GM12878 (cell line): ENCODE results near the gene SLC37A1.

Source experiments
- CTCF ChIP-seq, 3 experiments: IDR thresholded peaks in 2 of 3; conservative IDR thresholded peaks in 1 of 3; 2 replicates each; pipeline ENCODE4 v1.5.1; 2011; ENCODE audit warnings: low read depth in 3 of 3, low read length in 3 of 3, mild to moderate bottlenecking in 3 of 3, control low read depth in 2 of 3, moderate library complexity in 2 of 3, inconsistent platforms in 1 of 3, mixed read lengths in 1 of 3; ENCODE audit not compliant: control insufficient read depth in 2 of 3, insufficient read depth in 1 of 3; ENCODE audit errors: extremely low read depth in 1 of 3
- EP300 ChIP-seq, 2 experiments: fragments of 150-350 bp in 1 of 2; IDR thresholded peaks; 2 replicates each; pipeline ENCODE4 v1.6.1; 2011 to 2012; ENCODE audit warnings: low read depth in 2 of 2, low read length in 2 of 2, borderline replicate concordance in 1 of 2, improper control_type of control experiment in 1 of 2, inconsistent platforms in 1 of 2; ENCODE audit not compliant: control insufficient read depth in 1 of 2
- IRF3 ChIP-seq: fragments of 450-650 bp; IDR thresholded peaks from 2 replicates; pipeline ENCODE4 v1.6.1; 2014; ENCODE audit warnings: mild to moderate bottlenecking
- LARP7 ChIP-seq: fragments of 450-650 bp; IDR thresholded peaks from 2 replicates; pipeline ENCODE4 v1.6.1; 2017; ENCODE audit warnings: mild to moderate bottlenecking
- NFYB ChIP-seq: IDR thresholded peaks from 2 replicates; pipeline ENCODE4 v1.6.1; 2011; ENCODE audit warnings: low read depth, mild to moderate bottlenecking, low read length, improper control_type of control experiment, moderate library complexity; ENCODE audit not compliant: insufficient read depth
- PAX8 ChIP-seq: fragments of 450-650 bp; IDR thresholded peaks from 2 replicates; pipeline ENCODE4 v1.6.1; 2017; ENCODE audit warnings: mild to moderate bottlenecking, moderate library complexity
- POLR2AphosphoS5 ChIP-seq: IDR thresholded peaks from 2 replicates; pipeline ENCODE4 v1.6.1; 2011; ENCODE audit warnings: mild to moderate bottlenecking, low read length, inconsistent platforms
- RAD51 ChIP-seq: fragments of 450-650 bp; IDR thresholded peaks from 2 replicates; pipeline ENCODE4 v1.6.1; 2016; ENCODE audit warnings: moderate library complexity, mild to moderate bottlenecking, inconsistent platforms
- SMC3 ChIP-seq: IDR thresholded peaks from 2 replicates; pipeline ENCODE4 v1.6.1; 2011; ENCODE audit warnings: low read length, improper control_type of control experiment, borderline replicate concordance
- STAT1 ChIP-seq: fragments of 450-650 bp; conservative IDR thresholded peaks from 2 replicates; pipeline ENCODE4 v1.6.1; 2014; ENCODE audit warnings: antibody characterized with exemption, mild to moderate bottlenecking
- TAF1 ChIP-seq: IDR thresholded peaks from 2 replicates; pipeline ENCODE4 v1.6.1; 2011; ENCODE audit warnings: mild to moderate bottlenecking, low read depth, low read length, borderline replicate concordance

DNA sequence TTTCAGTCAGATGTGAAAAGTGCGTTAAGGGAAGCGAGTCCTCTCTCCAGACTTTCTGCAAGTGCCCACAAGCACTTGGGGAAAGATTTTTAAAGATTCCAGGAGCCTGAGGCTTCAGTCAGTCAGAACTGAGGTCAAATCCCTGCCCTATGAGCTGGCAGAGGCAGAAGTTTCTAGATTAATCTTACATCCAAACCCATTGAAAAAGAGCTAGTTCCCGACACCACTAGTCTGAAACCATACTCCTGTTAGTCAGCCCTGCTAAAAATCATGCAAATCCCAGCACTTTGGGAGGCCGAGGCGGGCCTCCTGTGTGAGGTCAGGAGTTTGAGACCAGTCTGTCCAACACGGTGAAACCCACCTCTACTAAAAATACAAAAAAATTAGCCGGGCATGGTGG, 38.6 kb upstream of the SLC37A1 start:
- no peak for TF ChIP-seq CTCF (IDR thresholded peaks at IDR 0.05 in 2 of 3, conservative IDR thresholded peaks at IDR 0.05 in 1 of 3; ENCODE audit: control insufficient read depth in 2 of 3, extremely low read depth in 1 of 3, insufficient read depth in 1 of 3, low read depth in 3 of 3, low read length in 3 of 3)
- no peak for TF ChIP-seq STAT1
- no peak for TF ChIP-seq EP300 (IDR thresholded peaks at IDR 0.05; ENCODE audit: borderline replicate concordance in 1 of 2, control insufficient read depth in 1 of 2, low read depth in 2 of 2, low read length in 2 of 2)
- no peak for TF ChIP-seq POLR2AphosphoS5
- TF ChIP-seq TAF1, result no peak
- no peak for TF ChIP-seq LARP7
- no peak for TF ChIP-seq PAX8
- no peak for TF ChIP-seq SMC3
- no peak for TF ChIP-seq NFYB
- TF ChIP-seq IRF3, result no peak
- TF ChIP-seq RAD51, result no peak
